GM23338 (cell line): ENCODE measurements around the gene PAM. TPM values are rescaled to one million over a fixed set of nuclear protein-coding genes. Genes with fewer than 3 reads are reported as not detected.

Source experiments
- ATAC-seq: fragments of 200-7000 bp; cut with Tn5 transposase; 3 replicates; pipeline ENCODE4 v1.9.1; 2020
- DNase-seq: peaks from one replicate; pipeline ENCODE4 v3.0.0-alpha.2; 2015; ENCODE audit warnings: low spot score
- H2AFZ ChIP-seq: fragments of 200-600 bp; sonication (generic); 2 replicates; pipeline ENCODE4 v1.8.0; 2016; ENCODE audit warnings: antibody characterized with exemption, mild to moderate bottlenecking, moderate library complexity
- H3F3A ChIP-seq: fragments of 200-600 bp; sonication (generic); replicated peaks from 2 replicates; pipeline ENCODE4 v1.8.0; 2017; ENCODE audit warnings: antibody characterized with exemption, mixed run types, low read depth
- H3K27ac ChIP-seq: fragments of 200-600 bp; sonication (generic); 2 replicates; pipeline ENCODE4 v1.6.1; 2016; ENCODE audit warnings: low read depth
- H3K27me3 ChIP-seq: fragments of 200-600 bp; sonication (generic); 2 replicates; pipeline ENCODE4 v1.8.0; 2016; ENCODE audit warnings: mild to moderate bottlenecking, mixed run types, moderate library complexity; ENCODE audit not compliant: insufficient read depth
- H3K36me3 ChIP-seq: fragments of 200-600 bp; sonication (generic); 2 replicates; pipeline ENCODE4 v1.8.0; 2016; ENCODE audit warnings: mild to moderate bottlenecking; ENCODE audit not compliant: insufficient read depth
- H3K4me1 ChIP-seq: fragments of 200-600 bp; sonication (generic); 2 replicates; pipeline ENCODE4 v1.8.0; 2016; ENCODE audit warnings: mild to moderate bottlenecking, moderate library complexity; ENCODE audit not compliant: insufficient read depth
- H3K4me2 ChIP-seq: fragments of 200-600 bp; sonication (generic); 2 replicates; pipeline ENCODE4 v1.7.1; 2017; ENCODE audit warnings: mixed run types
- H3K4me3 ChIP-seq: fragments of 200-600 bp; sonication (generic); 2 replicates; pipeline ENCODE4 v1.6.1; 2016; ENCODE audit warnings: mixed run types
- H3K79me2 ChIP-seq: fragments of 200-600 bp; sonication (generic); replicated peaks from 2 replicates; pipeline ENCODE4 v1.8.0; 2017; ENCODE audit warnings: mild to moderate bottlenecking; ENCODE audit not compliant: insufficient read depth
- H3K9me2 ChIP-seq: fragments of 200-600 bp; sonication (generic); 2 replicates; pipeline ENCODE4 v1.8.0; 2017; ENCODE audit not compliant: insufficient read depth
- H4K20me1 ChIP-seq: fragments of 200-600 bp; sonication (generic); replicated peaks from 2 replicates; pipeline ENCODE4 v1.8.0; 2017; ENCODE audit warnings: mild to moderate bottlenecking; ENCODE audit not compliant: insufficient read depth
- H3K27ac Mint-ChIP-seq: 2 replicates; pipeline ENCODE4 v1.8.0; 2020; ENCODE audit warnings: inconsistent platforms, mild to moderate bottlenecking, moderate library complexity, mixed read lengths
- H3K27me3 Mint-ChIP-seq: 3 replicates; pipeline ENCODE4 v1.8.0; 2022; ENCODE audit warnings: low read depth, mild to moderate bottlenecking, moderate library complexity, mixed read lengths, inconsistent platforms; ENCODE audit not compliant: insufficient read depth, poor library complexity
- H3K36me3 Mint-ChIP-seq: 3 replicates; pipeline ENCODE4 v1.8.0; 2021; ENCODE audit warnings: low read depth, mild to moderate bottlenecking, inconsistent platforms, moderate library complexity, mixed read lengths
- H3K4me1 Mint-ChIP-seq: 3 replicates; pipeline ENCODE4 v1.8.0; 2020; ENCODE audit warnings: mild to moderate bottlenecking, inconsistent platforms, mixed read lengths
- H3K4me3 Mint-ChIP-seq: 3 replicates; pipeline ENCODE4 v1.8.0; 2021; ENCODE audit warnings: moderate library complexity, mild to moderate bottlenecking, inconsistent platforms, mixed read lengths
- H3K9me3 Mint-ChIP-seq: 3 replicates; pipeline ENCODE4 v1.8.0; 2020; ENCODE audit warnings: moderate library complexity, mild to moderate bottlenecking, inconsistent platforms, mixed read lengths
- CREB1 ChIP-seq: fragments of 250-450 bp; sonication (Bioruptor Pico); IDR thresholded peaks from 2 replicates; pipeline ENCODE4 v1.5.0; 2020; ENCODE audit warnings: low read depth, mild to moderate bottlenecking, moderate library complexity
- CTCF ChIP-seq, 2 experiments: fragments of 200-600 bp in 1 of 2; sonication (generic) in 1 of 2; conservative IDR thresholded peaks; 2 replicates each; pipeline versions ENCODE4 v1.5.1 to v1.6.1; 2016 to 2017; ENCODE audit warnings: antibody characterized with exemption in 2 of 2, low read depth in 2 of 2, mild to moderate bottlenecking in 2 of 2, moderate library complexity in 1 of 2
- ETS1 ChIP-seq: IDR thresholded peaks from 2 replicates; pipeline ENCODE4 v1.6.1; 2016; ENCODE audit warnings: antibody characterized with exemption
- EZH2 ChIP-seq: fragments of 200-600 bp; sonication (generic); IDR thresholded peaks from one replicate; pipeline ENCODE4 v1.8.0; 2017; ENCODE audit warnings: antibody characterized with exemption, mild to moderate bottlenecking, low read depth; ENCODE audit not compliant: unreplicated experiment
- EZH2phosphoT487 ChIP-seq: fragments of 200-600 bp; sonication (generic); IDR thresholded peaks from one replicate; pipeline ENCODE4 v1.8.1; 2018; ENCODE audit warnings: antibody characterized with exemption; ENCODE audit not compliant: unreplicated experiment
- JUNB ChIP-seq: IDR thresholded peaks from one replicate; pipeline ENCODE4 v1.6.1; 2016; ENCODE audit warnings: antibody characterized with exemption; ENCODE audit not compliant: unreplicated experiment
- NANOG ChIP-seq: IDR thresholded peaks from 2 replicates; pipeline ENCODE4 v1.6.1; 2016; ENCODE audit warnings: antibody characterized with exemption, borderline replicate concordance
- POLR2AphosphoS5 ChIP-seq: IDR thresholded peaks from 2 replicates; pipeline ENCODE4 v1.6.1; 2016; ENCODE audit warnings: antibody characterized with exemption, low read depth
- REST ChIP-seq: IDR thresholded peaks from one replicate; pipeline ENCODE4 v1.6.1; 2018; ENCODE audit warnings: antibody characterized with exemption; ENCODE audit not compliant: unreplicated experiment
- STAT1 ChIP-seq: IDR thresholded peaks from one replicate; pipeline ENCODE4 v1.6.1; 2016; ENCODE audit warnings: antibody characterized with exemption; ENCODE audit not compliant: unreplicated experiment
- ZNF114 ChIP-seq: fragments of 250-450 bp; sonication (Bioruptor Pico); IDR thresholded peaks from 2 replicates; pipeline ENCODE4 v1.5.0; 2020; ENCODE audit warnings: mild to moderate bottlenecking, moderate library complexity
- ZNF331 ChIP-seq: fragments of 250-450 bp; sonication (Bioruptor Pico); IDR thresholded peaks from 2 replicates; pipeline ENCODE4 v1.5.0; 2020; ENCODE audit warnings: low read depth, mild to moderate bottlenecking, moderate library complexity
- ZNF462 ChIP-seq: fragments of 250-450 bp; sonication (Bioruptor Pico); IDR thresholded peaks from 2 replicates; pipeline ENCODE4 v1.5.0; 2020; ENCODE audit warnings: mild to moderate bottlenecking, moderate library complexity
- polyA plus RNA-seq: library from polyadenylated mRNA; unstranded; fragments of >200 nt; fragmentation: Nextera tagmentation; extraction: Ambion mirVana; gene quantifications from 2 replicates; pipeline ENCODE4 v1.2.1, GENCODE V29; 2016
- total RNA-seq: library from RNA; depleted of rRNA; stranded (reverse); fragments of >200 nt; shearing (Covaris generic); gene quantifications from 2 replicates; pipeline ENCODE4 v1.2.3, GENCODE V29; 2014

Gene PAM
- total and polyA plus RNA-seq, 2 experiments from 2014 or later: 33.9 to 79.4 TPM

- ATAC-seq: no peak
- no peak overlapping the region for H3K4me2 ChIP-seq
These were observed 56.9 kb downstream of the PAM start for GRCh38 chr5:102811972-102812371.

More at GRCh38 chr5:102811972-102812371, 56.9 kb downstream of the PAM start:
- Histone ChIP-seq H2AFZ (no peak overlapping the region), H3K4me3 (no peak overlapping the region), H3K27ac (no peak overlapping the region), H3K27me3 (no peaks in the 10 kb centered on the region), H3K4me1 (peaks cover 14% of the 10 kb centered on the region), H3K36me3 (no peaks in the 10 kb centered on the region), H3K9me2 (no peaks in the 10 kb centered on the region), H3K79me2 (no peaks in the 10 kb centered on the region), H3F3A (no peaks in the 10 kb centered on the region), H4K20me1 (no peaks in the 10 kb centered on the region)
- no peak for DNase-seq
- Mint-ChIP-seq H3K27me3 (no peaks in the 10 kb centered on the region), H3K4me3 (no peak overlapping the region), H3K9me3 (no peaks in the 10 kb centered on the region), H3K27ac (no peak overlapping the region), H3K4me1 (peaks cover 20% of the 10 kb centered on the region), H3K36me3 (no peaks in the 10 kb centered on the region)
- TF ChIP-seq REST (no peak), EZH2 (no peak), ETS1 (no peak), POLR2AphosphoS5 (no peak), ZNF462 (no peak), STAT1 (no peak), ZNF331 (CRISPR knock-in tag) (no peak), JUNB (no peak), NANOG (no peak), ZNF114 (CRISPR knock-in tag) (no peak), CTCF (conservative IDR thresholded peaks at IDR 0.05; ENCODE audit: low read depth in 2 of 2) (no peak), EZH2phosphoT487 (no peak), CREB1 (CRISPR knock-in tag) (no peak)
